WTC11 (cell line): ENCODE measurements around the gene E2F4. TPM values are rescaled to one million over a fixed set of nuclear protein-coding genes. Genes with fewer than 3 reads are reported as not detected.
A peak's percentile ranks its signal among the peaks of the same experiment; 100 is the strongest.

Source experiments
- ATAC-seq: fragments of 200-7000 bp; cut with Tn5 transposase; 2 replicates; pipeline ENCODE4 v1.10.0; 2021; ENCODE audit warnings: mild to moderate bottlenecking, moderate library complexity
- CTCF ChIA-PET: fragments of 300-600 bp; sonication (Branson Sonifier 250); formaldehyde crosslinking; loops from one replicate; lab custom pipeline; 2021; ENCODE audit warnings: antibody characterized with exemption; lab: Charles Lee
- POLR2A ChIA-PET: fragments of 350-600 bp; sonication (Branson Sonifier 250); formaldehyde crosslinking; loops from one replicate; lab custom pipeline; 2021; ENCODE audit warnings: antibody characterized with exemption; lab: Charles Lee
- DNase-seq: peaks from one replicate; pipeline ENCODE4 v3.0.0; 2021; ENCODE audit warnings: low spot score
- H3K27ac Mint-ChIP-seq: 2 replicates; pipeline ENCODE4 v1.8.0; 2021; ENCODE audit warnings: mixed read lengths
- H3K27me3 Mint-ChIP-seq: 2 replicates; pipeline ENCODE4 v1.8.0; 2021; ENCODE audit warnings: low read depth, mild to moderate bottlenecking, moderate library complexity, mixed read lengths
- H3K36me3 Mint-ChIP-seq: 2 replicates; pipeline ENCODE4 v1.8.0; 2021; ENCODE audit warnings: mixed read lengths
- H3K4me1 Mint-ChIP-seq: 2 replicates; pipeline ENCODE4 v1.8.0; 2022; ENCODE audit warnings: mixed read lengths
- H3K4me3 Mint-ChIP-seq: 2 replicates; pipeline ENCODE4 v1.8.0; 2021; ENCODE audit warnings: mild to moderate bottlenecking, moderate library complexity, mixed read lengths
- H3K9me3 Mint-ChIP-seq: 2 replicates; pipeline ENCODE4 v1.8.0; 2021; ENCODE audit warnings: mixed read lengths
- AFF4 ChIP-seq: sonication (generic); formaldehyde crosslinking; IDR thresholded peaks from 2 replicates; pipeline ENCODE4 v1.8.1; 2023; ENCODE audit warnings: mild to moderate bottlenecking, missing genetic modification reagents, borderline replicate concordance
- ARID4B ChIP-seq: sonication (generic); formaldehyde crosslinking; IDR thresholded peaks from 2 replicates; pipeline ENCODE4 v1.8.0; 2023; ENCODE audit warnings: missing genetic modification reagents, mild to moderate bottlenecking, borderline replicate concordance
- CDX4 ChIP-seq: fragments of 250-450 bp; sonication (Bioruptor Pico); IDR thresholded peaks from 2 replicates; pipeline ENCODE4 v1.9.0; 2021; ENCODE audit warnings: moderate library complexity, mild to moderate bottlenecking, inconsistent platforms, borderline replicate concordance
- ETV6 ChIP-seq: sonication (generic); formaldehyde crosslinking; IDR thresholded peaks from 2 replicates; pipeline ENCODE4 v1.8.1; 2022; ENCODE audit warnings: mild to moderate bottlenecking, missing genetic modification reagents
- FOXJ3 ChIP-seq: sonication (generic); formaldehyde crosslinking; IDR thresholded peaks from 2 replicates; pipeline ENCODE4 v1.9.0; 2021; ENCODE audit warnings: missing genetic modification reagents, mild to moderate bottlenecking, borderline replicate concordance
- FOXK1 ChIP-seq: sonication (generic); formaldehyde crosslinking; IDR thresholded peaks from 2 replicates; pipeline ENCODE4 v1.8.0; 2022; ENCODE audit warnings: mild to moderate bottlenecking, moderate library complexity, missing genetic modification reagents
- GTF2I ChIP-seq: fragments of 250-450 bp; sonication (Bioruptor Pico); conservative IDR thresholded peaks from 2 replicates; pipeline ENCODE4 v1.4.0; 2021; ENCODE audit warnings: mild to moderate bottlenecking
- HMGA2 ChIP-seq: fragments of 250-450 bp; sonication (Bioruptor Pico); IDR thresholded peaks from 2 replicates; pipeline ENCODE4 v1.4.0; 2021; ENCODE audit warnings: mild to moderate bottlenecking, moderate library complexity
- JUN ChIP-seq: sonication (generic); formaldehyde crosslinking; IDR thresholded peaks from 2 replicates; pipeline ENCODE4 v1.8.0; 2023; ENCODE audit warnings: mild to moderate bottlenecking, missing genetic modification reagents
- NFE2L1 ChIP-seq: sonication (generic); formaldehyde crosslinking; IDR thresholded peaks from 2 replicates; pipeline ENCODE4 v1.8.1; 2023; ENCODE audit warnings: missing genetic modification reagents
- NFYB ChIP-seq: sonication (generic); formaldehyde crosslinking; conservative IDR thresholded peaks from 2 replicates; pipeline ENCODE4 v1.8.0; 2022; ENCODE audit warnings: low read depth, missing genetic modification reagents
- NR2C2 ChIP-seq: sonication (generic); formaldehyde crosslinking; IDR thresholded peaks from 2 replicates; pipeline ENCODE4 v1.8.0; 2022; ENCODE audit warnings: mild to moderate bottlenecking, missing genetic modification reagents
- NR3C1 ChIP-seq: sonication (generic); formaldehyde crosslinking; conservative IDR thresholded peaks from 2 replicates; pipeline ENCODE4 v1.8.1; 2023; ENCODE audit warnings: low read depth, mild to moderate bottlenecking, missing genetic modification reagents
- OVOL2 ChIP-seq: fragments of 250-450 bp; sonication (Bioruptor Pico); IDR thresholded peaks from 2 replicates; pipeline ENCODE4 v1.9.0; 2021; ENCODE audit warnings: mild to moderate bottlenecking, borderline replicate concordance
- PRRX2 ChIP-seq: fragments of 250-450 bp; sonication (Bioruptor Pico); IDR thresholded peaks from 2 replicates; pipeline ENCODE4 v1.8.0; 2021; ENCODE audit warnings: mild to moderate bottlenecking
- SP1 ChIP-seq: sonication (generic); formaldehyde crosslinking; conservative IDR thresholded peaks from 2 replicates; pipeline ENCODE4 v1.8.1; 2022; ENCODE audit warnings: missing genetic modification reagents
- TEAD1 ChIP-seq: sonication (generic); formaldehyde crosslinking; IDR thresholded peaks from 2 replicates; pipeline ENCODE4 v1.8.0; 2022; ENCODE audit warnings: mild to moderate bottlenecking, missing genetic modification reagents
- TEAD4 ChIP-seq: sonication (generic); formaldehyde crosslinking; IDR thresholded peaks from 2 replicates; pipeline ENCODE4 v1.8.0; 2022; ENCODE audit warnings: mild to moderate bottlenecking, missing genetic modification reagents
- USF1 ChIP-seq: sonication (generic); formaldehyde crosslinking; IDR thresholded peaks from 2 replicates; pipeline ENCODE4 v1.8.0; 2022; ENCODE audit warnings: mild to moderate bottlenecking, missing genetic modification reagents
- ZBTB43 ChIP-seq: sonication (generic); formaldehyde crosslinking; IDR thresholded peaks from 2 replicates; pipeline ENCODE4 v1.8.1; 2023; ENCODE audit warnings: mild to moderate bottlenecking, missing genetic modification reagents
- ZNF219 ChIP-seq: sonication (generic); formaldehyde crosslinking; IDR thresholded peaks from 2 replicates; pipeline ENCODE4 v1.8.0; 2023; ENCODE audit warnings: missing genetic modification reagents, mild to moderate bottlenecking, borderline replicate concordance
- ZNF396 ChIP-seq: fragments of 250-450 bp; sonication (Bioruptor Pico); IDR thresholded peaks from 2 replicates; pipeline ENCODE4 v1.8.0; 2021; ENCODE audit warnings: mild to moderate bottlenecking, moderate library complexity, borderline replicate concordance
- total RNA-seq: library from RNA; stranded (reverse); gene quantifications from 3 replicates; pipeline ENCODE4 v1.2.3, GENCODE V29; 2021

Gene E2F4
- total RNA-seq, 1 experiment from 2014 or later, result 85.0 TPM

GRCh38 chr16:67154578-67155294, 37.2 kb upstream of the E2F4 start (continued):
- TF ChIP-seq ARID4B (peak; percentile 86), TEAD1 (CRISPR knock-in tag) (0 out of 2 replicates have a peak, but pooled peaks have one; percentile 57), NFYB (CRISPR knock-in tag) (0 out of 2 replicates have a peak, but pooled peaks have one; percentile 30), TEAD4 (CRISPR knock-in tag) (peak; percentile 68; the same call in 1 of the 2 replicates), PRRX2 (CRISPR knock-in tag) (no peak), NR2C2 (CRISPR knock-in tag) (0 out of 2 replicates have a peak, but pooled peaks have one; percentile 47), SP1 (CRISPR knock-in tag) (0 out of 2 replicates have a peak, but pooled peaks have one; percentile 26), ZNF219 (CRISPR knock-in tag) (peak; percentile 73; the same call in 1 of the 2 replicates), JUN (CRISPR knock-in tag) (peak; percentile 94; the same call in 1 of the 2 replicates), HMGA2 (CRISPR knock-in tag) (no peak), ETV6 (CRISPR knock-in tag) (no peak), FOXJ3 (CRISPR knock-in tag) (no peak)
- TF ChIP-seq, all 79 proteins: peak for 19

GRCh38 chr16:67155295-67156142, 36.4 kb upstream of the E2F4 start:
- H3K27ac Mint-ChIP-seq, result no peak overlapping the region
- ChIA-PET POLR2A (interaction anchor here (0.5 to 1.2 kb wide), 5 partner anchors 13 to 647 kb away, joined by 3 to 5 read pairs (median 4); no protein-coding TSS in a partner anchor), CTCF (interaction anchor here (0.6 to 15.3 kb wide), 84 partner anchors 11 to 468 kb away, joined by 3 to 386 read pairs (median 5); partner anchors contain the start of genes CBFB, CES3, E2F4 and ELMO3)
- no peaks in the 10 kb centered on the region for H3K9me3 Mint-ChIP-seq
- H3K4me3 Mint-ChIP-seq, result peak overlapping the region; percentile 70
- peaks cover 21% of the 10 kb centered on the region for H3K4me1 Mint-ChIP-seq
- ATAC-seq (peak; percentile 36), DNase-seq (peak; percentile 88)
- peaks cover 97% of the 10 kb centered on the region for H3K27me3 Mint-ChIP-seq
- no peaks in the 10 kb centered on the region for H3K36me3 Mint-ChIP-seq
- TF ChIP-seq ZNF396 (no peak), ZBTB43 (CRISPR knock-in tag) (no peak), NR2C2 (CRISPR knock-in tag) (no peak), USF1 (no peak), GTF2I (no peak), NR3C1 (no peak), CDX4 (no peak), NFE2L1 (CRISPR knock-in tag) (no peak), OVOL2 (CRISPR knock-in tag) (no peak), FOXK1 (0 out of 2 replicates have a peak, but pooled peaks have one; percentile 59), JUN (CRISPR knock-in tag) (no peak), AFF4 (CRISPR knock-in tag) (no peak)
